GM10266 (cell line): ENCODE results near the gene PCDH17.

Source experiments
- DNase-seq: peaks from one replicate; pipeline ENCODE4 v3.0.0; 2012; ENCODE audit errors: extremely low spot score
- CTCF ChIP-seq: IDR thresholded peaks from 2 replicates; pipeline ENCODE4 v1.5.1; 2012; ENCODE audit warnings: mild to moderate bottlenecking, low read depth; ENCODE audit not compliant: control insufficient read depth, insufficient read depth; ENCODE audit errors: missing control alignments

PCDH17 gene

GRCh38 chr13:57734306-57734705, 102.8 kb downstream of the PCDH17 start:
- no peak for TF ChIP-seq CTCF

GRCh38 chr13:57739089-57739488, 107.5 kb downstream of the PCDH17 start:
- no peak for DNase-seq
- no peak for TF ChIP-seq CTCF

More at GRCh38 chr13:57734306-57734705, 102.8 kb downstream of the PCDH17 start:
- no peak for DNase-seq

- no peak for TF ChIP-seq CTCF
- DNase-seq, result no peak
These were observed 108.1 kb downstream of the PCDH17 start for GRCh38 chr13:57739543-57740190.

GRCh38 chr13:57740719-57741118, 109.2 kb downstream of the PCDH17 start:
- TF ChIP-seq CTCF, result no peak
- DNase-seq, result no peak

- no peak for DNase-seq
- TF ChIP-seq CTCF, result no peak
These were observed 116.6 kb downstream of the PCDH17 start for GRCh38 chr13:57748096-57748495.

- DNase-seq, result no peak
- TF ChIP-seq CTCF, result no peak
These were observed 129.4 kb downstream of the PCDH17 start for GRCh38 chr13:57760951-57761350.

GRCh38 chr13:57763689-57764088, 132.1 kb downstream of the PCDH17 start:
- DNase-seq, result no peak

More at GRCh38 chr13:57763689-57764088, 132.1 kb downstream of the PCDH17 start:
- TF ChIP-seq CTCF, result no peak
